Gastroesophageal sphincter (tissue), 4 donors: ENCODE results near the gene NEMP2. TPM values are rescaled to one million over a fixed set of nuclear protein-coding genes. Genes with fewer than 3 reads are reported as not detected.

Experiments
- ATAC-seq: fragments of 150-250 bp; one replicate; pipeline ENCODE4 v1.9.1; 2016; ENCODE audit warnings: mild to moderate bottlenecking, moderate library complexity
- H3K27ac ChIP-seq, 4 donors: fragments of 200-600 bp; sonication (generic) in 3 of 4; 1 replicate in 3 of 4; 2 replicates in 1 of 4; pipeline ENCODE4 v1.5.1; 2016 to 2019
- H3K27me3 ChIP-seq: fragments of 200-600 bp; sonication (generic); one replicate; pipeline ENCODE4 v1.5.1; 2019
- H3K36me3 ChIP-seq, 2 donors: fragments of 200-600 bp; sonication (generic); one replicate each; pipeline ENCODE4 v1.5.1; 2019; ENCODE audit warnings: control low read depth in 1 of 2
- H3K4me1 ChIP-seq, 3 donors: fragments of 200-600 bp; sonication (generic); 1 replicate in 2 of 3; 2 replicates in 1 of 3; pipeline ENCODE4 v1.5.1; 2016 to 2019; ENCODE audit warnings: control low read depth in 2 of 3
- H3K4me3 ChIP-seq, 2 donors: fragments of 200-600 bp; sonication (generic); one replicate each; pipeline ENCODE4 v1.5.1; 2019; ENCODE audit warnings: mild to moderate bottlenecking in 1 of 2, moderate library complexity in 1 of 2
- H3K9me3 ChIP-seq, 3 donors: fragments of 200-600 bp; sonication (generic); one replicate each; pipeline ENCODE4 v1.5.1; 2017 to 2019; ENCODE audit warnings: control low read depth in 2 of 3
- EP300 ChIP-seq: sonication (generic); formaldehyde crosslinking; IDR thresholded peaks from one replicate; pipeline ENCODE4 v1.6.1; 2017; ENCODE audit warnings: antibody characterized with exemption, mild to moderate bottlenecking
- POLR2A ChIP-seq, 2 donors: fragments of 450-650 bp; IDR thresholded peaks; one replicate each; pipeline ENCODE4 v1.6.1; 2017; ENCODE audit warnings: antibody characterized with exemption in 2 of 2, mild to moderate bottlenecking in 2 of 2, moderate library complexity in 1 of 2
- POLR2AphosphoS5 ChIP-seq: sonication (generic); formaldehyde crosslinking; IDR thresholded peaks from one replicate; pipeline ENCODE4 v1.6.1; 2017; ENCODE audit warnings: antibody characterized with exemption
- WGBS, 2 donors: methylation state at CpG; one replicate each; pipeline ENCODE4 v1.1.5; 2018; ENCODE audit warnings: low coverage in 1 of 2; 5-methylcytosine and 5-hydroxymethylcytosine counted together
- total RNA-seq, 4 donors: library from RNA; depleted of rRNA; stranded (reverse); fragments of >200 nt; gene quantifications; one replicate each; pipeline ENCODE4 v1.1.0, GENCODE V29; 2016
- TF ChIP-seq, protein P1 (sequence below), 4 experiments: fragments of 200-600 bp in 2 of 4; fragments of 450-650 bp in 2 of 4; sonication (generic) in 1 of 4; IDR thresholded peaks; one replicate each; pipeline ENCODE4 v1.5.1; 2017 to 2019; ENCODE audit warnings: antibody characterized with exemption in 4 of 4, mild to moderate bottlenecking in 2 of 4, moderate library complexity in 2 of 4

Gene NEMP2
- total RNA-seq, 4 donors from 2014 or later: 0.94 to 5.3 (median 3.5) TPM

DNA sequence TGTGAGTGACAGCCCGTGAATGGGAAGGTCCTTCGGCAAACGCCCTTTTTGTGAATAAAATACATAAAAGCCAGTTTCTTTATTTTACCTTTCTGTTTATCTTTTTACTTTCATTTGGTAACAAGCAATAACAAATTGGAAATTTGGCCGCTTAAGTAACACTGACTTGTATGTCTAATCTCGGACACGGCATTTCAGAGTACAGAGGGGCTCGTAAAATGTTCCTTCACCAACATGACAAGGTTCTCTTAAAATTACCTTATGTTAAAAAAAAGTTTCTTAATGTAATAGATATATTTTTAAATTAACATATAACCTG is 558 bp upstream of the NEMP2 start:
- Histone ChIP-seq H3K36me3 (no peaks in the 10 kb centered on the region), H3K9me3 (peaks cover 0 to 30% (median 0%) of the 10 kb centered on the region in 3 donors), H3K4me3 (peak overlapping the region; percentile 73 to 80), H3K27me3 (no peaks in the 10 kb centered on the region), H3K27ac (peak overlapping the region; percentile 87 to 95 (median 94)), H3K4me1 (peaks cover 0 to 31% (median 3%) of the 10 kb centered on the region in 3 donors)
- ATAC-seq: no peak
- WGBS, 2 donors: 0 to 1% methylated on average over 4 to 7 of the region's 7 CpGs
- TF ChIP-seq EP300 (no peak), POLR2A (IDR thresholded peaks at IDR 0.05) (no peak), POLR2AphosphoS5 (no peak)
- TF ChIP-seq, protein P1, sequence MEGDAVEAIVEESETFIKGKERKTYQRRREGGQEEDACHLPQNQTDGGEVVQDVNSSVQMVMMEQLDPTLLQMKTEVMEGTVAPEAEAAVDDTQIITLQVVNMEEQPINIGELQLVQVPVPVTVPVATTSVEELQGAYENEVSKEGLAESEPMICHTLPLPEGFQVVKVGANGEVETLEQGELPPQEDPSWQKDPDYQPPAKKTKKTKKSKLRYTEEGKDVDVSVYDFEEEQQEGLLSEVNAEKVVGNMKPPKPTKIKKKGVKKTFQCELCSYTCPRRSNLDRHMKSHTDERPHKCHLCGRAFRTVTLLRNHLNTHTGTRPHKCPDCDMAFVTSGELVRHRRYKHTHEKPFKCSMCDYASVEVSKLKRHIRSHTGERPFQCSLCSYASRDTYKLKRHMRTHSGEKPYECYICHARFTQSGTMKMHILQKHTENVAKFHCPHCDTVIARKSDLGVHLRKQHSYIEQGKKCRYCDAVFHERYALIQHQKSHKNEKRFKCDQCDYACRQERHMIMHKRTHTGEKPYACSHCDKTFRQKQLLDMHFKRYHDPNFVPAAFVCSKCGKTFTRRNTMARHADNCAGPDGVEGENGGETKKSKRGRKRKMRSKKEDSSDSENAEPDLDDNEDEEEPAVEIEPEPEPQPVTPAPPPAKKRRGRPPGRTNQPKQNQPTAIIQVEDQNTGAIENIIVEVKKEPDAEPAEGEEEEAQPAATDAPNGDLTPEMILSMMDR (IDR thresholded peaks at IDR 0.05): no peak

GRCh38 chr2:190533968-190534309 is 583 bp downstream of the NEMP2 start:
- no peaks in the 10 kb centered on the region for H3K27me3 ChIP-seq
- H3K4me3 ChIP-seq: peak overlapping the region; percentile 73 to 80
- H3K9me3 ChIP-seq: peaks cover 0 to 18% (median 0%) of the 10 kb centered on the region in 3 donors
- TF ChIP-seq, protein P1 (IDR thresholded peaks at IDR 0.05): no peak
- no peak for TF ChIP-seq EP300
- no peak for TF ChIP-seq POLR2A (IDR thresholded peaks at IDR 0.05)
- no peak for TF ChIP-seq POLR2AphosphoS5
- ATAC-seq: peak; percentile 40
- peak overlapping the region; percentile 87 to 95 (median 94) for H3K27ac ChIP-seq
- 0 to 4% methylated on average over 5 of the region's 13 CpGs for WGBS, 2 donors
- no peaks in the 10 kb centered on the region for H3K36me3 ChIP-seq
- H3K4me1 ChIP-seq: peaks cover 0 to 42% (median 3%) of the 10 kb centered on the region in 3 donors

- 58 to 67% methylated on average over 4 to 7 of the region's 10 CpGs for WGBS, 2 donors
Measured at GRCh38 chr2:190533175-190533967, 1.2 kb downstream of the NEMP2 start.

GRCh38 chr2:190532581-190532980 is 1.9 kb downstream of the NEMP2 start:
- 77 to 100% methylated on average over 1 to 4 of the region's 4 CpGs for WGBS, 2 donors
- Histone ChIP-seq H3K27ac (peak overlapping the region in 1 of 4 donors; percentile 95), H3K36me3 (no peaks in the 10 kb centered on the region), H3K9me3 (peaks cover 0 to 5% (median 0%) of the 10 kb centered on the region in 3 donors), H3K27me3 (no peaks in the 10 kb centered on the region), H3K4me3 (no peak overlapping the region), H3K4me1 (peaks cover 0 to 42% (median 3%) of the 10 kb centered on the region in 3 donors)
- ATAC-seq: no peak
- TF ChIP-seq POLR2AphosphoS5: no peak

More at GRCh38 chr2:190533175-190533967, 1.2 kb downstream of the NEMP2 start:
- Histone ChIP-seq H3K4me3 (peak overlapping the region; percentile 73 to 80), H3K27me3 (no peaks in the 10 kb centered on the region), H3K9me3 (peaks cover 0 to 13% (median 0%) of the 10 kb centered on the region in 3 donors), H3K4me1 (peaks cover 0 to 42% (median 3%) of the 10 kb centered on the region in 3 donors), H3K27ac (peak overlapping the region; percentile 87 to 95 (median 94)), H3K36me3 (no peaks in the 10 kb centered on the region)
- ATAC-seq: peak; percentile 3
- TF ChIP-seq POLR2A (IDR thresholded peaks at IDR 0.05): no peak
- TF ChIP-seq EP300: no peak
- TF ChIP-seq POLR2AphosphoS5: no peak
- TF ChIP-seq, protein P1 (IDR thresholded peaks at IDR 0.05): no peak

- peaks cover 0 to 33% (median 3%) of the 10 kb centered on the region in 3 donors for H3K4me1 ChIP-seq
- no peaks in the 10 kb centered on the region for H3K36me3 ChIP-seq
- 56 to 100% methylated on average over 1 to 4 of the region's 6 CpGs for WGBS, 2 donors
- H3K27me3 ChIP-seq: no peaks in the 10 kb centered on the region
- H3K4me3 ChIP-seq: no peak overlapping the region
- no peaks in the 10 kb centered on the region for H3K9me3 ChIP-seq
- ATAC-seq: no peak
- H3K27ac ChIP-seq: no peak overlapping the region
- TF ChIP-seq, protein P1 (IDR thresholded peaks at IDR 0.05): no peak
- TF ChIP-seq POLR2A (IDR thresholded peaks at IDR 0.05) (no peak), EP300 (no peak), POLR2AphosphoS5 (no peak)
Measured at GRCh38 chr2:190530248-190530900, 4.1 kb downstream of the NEMP2 start.
